ENCODE results near the gene FAM78A.
"Not testable (repeated sequence)": the region's sequence is repeated elsewhere in the genome, so short reads cannot be mapped to it uniquely, and the experiment has no call there.

The FAM78A gene

DNA sequence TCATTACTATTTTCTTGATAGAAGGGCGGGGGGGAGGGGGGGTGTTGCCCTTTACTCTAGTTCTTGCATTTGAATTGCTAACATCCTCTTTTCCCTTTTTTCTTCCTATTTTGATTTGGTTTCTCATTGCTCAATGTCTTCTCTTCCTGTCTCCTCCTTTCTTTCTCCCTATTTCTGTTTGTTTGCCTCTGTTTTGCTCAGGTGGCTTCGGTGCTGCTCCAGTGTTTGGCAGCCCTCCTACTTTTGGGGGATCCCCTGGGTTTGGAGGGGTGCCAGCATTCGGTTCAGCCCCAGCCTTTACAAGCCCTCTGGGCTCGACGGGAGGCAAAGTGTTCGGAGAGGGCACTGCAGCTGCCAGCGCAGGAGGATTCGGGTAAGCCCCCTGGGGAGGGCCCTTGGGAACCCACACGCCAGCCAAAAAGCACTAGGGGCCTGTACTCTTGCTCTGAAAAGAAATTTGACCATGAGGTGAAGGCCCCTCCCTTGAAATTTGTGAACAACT, 48.3 kb downstream of the FAM78A start:
- TF ChIP-seq TAF1 (IDR thresholded peaks at IDR 0.05; ENCODE audit: borderline replicate concordance, low read depth, low read length) (no peak), POLR2A (IDR thresholded peaks at IDR 0.05; ENCODE audit: low read depth, low read length) (no peak), POLR2AphosphoS5 (IDR thresholded peaks at IDR 0.05; ENCODE audit: low read depth, low read length) (no peak)
- FAIRE-seq: no peak
- no peak for DNase-seq (ENCODE audit: insufficient read length)

DNA sequence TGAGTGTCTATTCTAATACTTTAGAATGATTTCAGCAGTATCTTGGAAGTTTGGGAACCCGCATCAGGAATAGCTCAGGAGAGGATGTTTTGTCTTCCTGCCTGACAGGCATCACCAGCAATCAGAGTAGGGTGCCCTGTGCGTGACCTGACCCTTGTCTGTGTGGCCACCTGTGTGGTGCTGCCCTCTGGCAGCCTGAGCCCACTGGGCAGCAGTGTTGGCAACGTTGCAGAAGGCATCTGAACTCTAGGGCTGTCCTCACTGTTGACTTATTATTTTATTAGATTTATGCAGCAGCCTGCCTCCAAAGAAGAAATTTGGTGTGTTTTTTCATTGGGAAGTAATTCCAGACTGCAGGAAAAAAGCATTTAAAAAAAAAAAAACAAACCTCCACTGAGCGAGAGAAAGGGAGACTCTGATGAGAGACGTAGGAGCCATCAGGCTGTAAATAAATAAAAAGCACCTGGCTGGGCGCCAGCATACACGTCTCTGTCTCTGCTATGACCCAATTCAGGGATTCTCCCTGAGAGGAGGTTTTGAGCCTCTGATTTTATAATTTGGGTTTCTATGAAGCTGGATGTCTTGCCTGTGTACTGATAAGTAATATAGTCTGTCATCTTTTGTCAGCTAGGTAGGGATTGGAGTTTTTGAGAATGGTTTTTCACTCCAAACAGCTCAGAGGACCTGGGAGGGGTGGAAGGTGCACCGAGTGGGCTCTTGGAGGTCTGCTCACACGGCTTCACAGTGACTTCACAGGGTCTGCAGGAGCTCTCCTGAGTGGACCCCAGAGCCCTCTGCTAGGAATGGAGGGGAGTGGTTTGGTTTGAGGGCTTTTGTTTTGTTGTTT, 49.0 kb downstream of the FAM78A start:
- DNase-seq (ENCODE audit: insufficient read length): no peak
- FAIRE-seq: no peak
- TF ChIP-seq POLR2AphosphoS5 (IDR thresholded peaks at IDR 0.05; ENCODE audit: low read depth, low read length) (no peak), TAF1 (IDR thresholded peaks at IDR 0.05; ENCODE audit: borderline replicate concordance, low read depth, low read length) (no peak), POLR2A (IDR thresholded peaks at IDR 0.05; ENCODE audit: low read depth, low read length) (no peak)

DNA sequence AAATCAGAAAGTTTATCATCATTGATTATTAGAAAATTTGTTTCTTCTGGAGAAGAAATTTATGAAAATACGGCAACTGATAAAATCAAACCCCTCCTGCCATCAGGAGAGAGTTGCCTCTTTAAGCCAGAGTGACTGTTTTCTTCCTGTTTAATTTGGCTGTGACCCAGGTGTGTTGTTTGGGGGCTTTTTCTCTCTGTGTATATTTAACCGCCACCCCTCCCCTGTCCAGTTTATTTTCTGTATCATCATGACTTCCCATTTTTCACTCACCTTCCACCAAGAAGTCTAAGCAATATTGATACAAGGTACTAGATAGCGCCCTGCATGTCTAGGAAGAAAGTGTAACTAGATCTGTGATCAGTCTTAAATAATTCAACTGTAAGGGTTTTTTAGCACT, 50.1 kb downstream of the FAM78A start:
- FAIRE-seq: no peak
- TF ChIP-seq TAF1 (IDR thresholded peaks at IDR 0.05; ENCODE audit: borderline replicate concordance, low read depth, low read length) (no peak), POLR2A (IDR thresholded peaks at IDR 0.05; ENCODE audit: low read depth, low read length) (no peak), POLR2AphosphoS5 (IDR thresholded peaks at IDR 0.05; ENCODE audit: low read depth, low read length) (no peak)
- no peak for DNase-seq (ENCODE audit: insufficient read length)

GRCh38 chr9:131222460-131222859, 53.9 kb downstream of the FAM78A start:
- no peak for TF ChIP-seq TAF1 (IDR thresholded peaks at IDR 0.05; ENCODE audit: borderline replicate concordance, low read depth, low read length)
- TF ChIP-seq POLR2A (IDR thresholded peaks at IDR 0.05; ENCODE audit: low read depth, low read length): no peak
- no peak for TF ChIP-seq POLR2AphosphoS5 (IDR thresholded peaks at IDR 0.05; ENCODE audit: low read depth, low read length)
- no peak for DNase-seq (ENCODE audit: insufficient read length)
- no peak for FAIRE-seq

- no peak for TF ChIP-seq POLR2AphosphoS5 (IDR thresholded peaks at IDR 0.05; ENCODE audit: low read depth, low read length)
- no peak for TF ChIP-seq POLR2A (IDR thresholded peaks at IDR 0.05; ENCODE audit: low read depth, low read length)
- no peak for TF ChIP-seq TAF1 (IDR thresholded peaks at IDR 0.05; ENCODE audit: borderline replicate concordance, low read depth, low read length)
- FAIRE-seq: no peak
- no peak for DNase-seq (ENCODE audit: insufficient read length)
These were observed 55.8 kb downstream of the FAM78A start for GRCh38 chr9:131220485-131220884.

DNA sequence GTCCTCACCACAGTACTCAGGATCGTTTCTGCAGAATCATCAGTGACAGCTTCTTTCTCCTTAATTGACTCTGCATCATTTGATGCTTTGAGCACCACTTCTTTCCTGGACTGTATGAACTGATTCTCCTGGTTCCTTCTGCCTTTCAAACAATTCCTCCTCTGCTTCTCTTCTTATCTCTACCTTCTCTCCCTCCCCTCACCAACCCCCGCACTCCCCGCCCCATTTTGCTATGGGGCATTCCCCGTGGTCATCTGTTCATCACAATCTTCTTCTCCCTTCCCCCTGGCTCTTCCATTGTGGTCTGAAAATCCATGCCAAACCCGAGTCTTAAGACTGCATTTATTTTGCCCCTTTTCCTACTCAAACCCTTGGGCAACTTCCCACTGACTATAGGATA, 57.9 kb downstream of the FAM78A start:
- FAIRE-seq (no peak), DNase-seq (ENCODE audit: insufficient read length) (no peak)
- TF ChIP-seq POLR2A (IDR thresholded peaks at IDR 0.05; ENCODE audit: low read depth, low read length): no peak
- TF ChIP-seq TAF1 (IDR thresholded peaks at IDR 0.05; ENCODE audit: borderline replicate concordance, low read depth, low read length): no peak
- no peak for TF ChIP-seq POLR2AphosphoS5 (IDR thresholded peaks at IDR 0.05; ENCODE audit: low read depth, low read length)

GRCh38 chr9:131217331-131218031, 58.8 kb downstream of the FAM78A start:
- DNase-seq (ENCODE audit: insufficient read length): no peak
- FAIRE-seq: no peak
- TF ChIP-seq POLR2AphosphoS5 (IDR thresholded peaks at IDR 0.05; ENCODE audit: low read depth, low read length) (no peak), POLR2A (IDR thresholded peaks at IDR 0.05; ENCODE audit: low read depth, low read length) (no peak), TAF1 (IDR thresholded peaks at IDR 0.05; ENCODE audit: borderline replicate concordance, low read depth, low read length) (no peak)

- DNase-seq (ENCODE audit: insufficient read length): no peak
- TF ChIP-seq POLR2AphosphoS5 (IDR thresholded peaks at IDR 0.05; ENCODE audit: low read depth, low read length): no peak
- no peak for TF ChIP-seq POLR2A (IDR thresholded peaks at IDR 0.05; ENCODE audit: low read depth, low read length)
- TF ChIP-seq TAF1 (IDR thresholded peaks at IDR 0.05; ENCODE audit: borderline replicate concordance, low read depth, low read length): no peak
- FAIRE-seq: no peak
These were observed 59.5 kb downstream of the FAM78A start for GRCh38 chr9:131216806-131217205.

DNA sequence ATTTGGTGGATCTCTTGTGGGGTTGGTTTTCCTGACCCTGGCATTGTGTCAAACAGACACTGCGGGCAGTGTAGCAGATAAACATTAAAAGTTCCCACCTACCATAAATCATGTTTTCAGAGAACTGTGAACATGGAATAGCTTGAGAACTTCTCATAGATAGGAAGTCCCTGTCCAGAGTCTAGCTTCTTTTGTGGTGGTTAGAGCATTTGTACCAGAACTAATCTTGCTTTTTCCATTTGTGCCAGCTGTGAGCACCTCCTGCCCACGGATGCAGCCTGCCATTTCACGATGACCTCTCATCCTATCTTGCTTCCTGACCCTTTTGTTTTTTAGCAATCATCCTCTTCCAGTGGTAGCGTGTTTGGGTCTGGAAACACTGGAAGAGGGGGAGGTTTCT, 61.4 kb downstream of the FAM78A start:
- FAIRE-seq: no peak
- TF ChIP-seq POLR2AphosphoS5 (IDR thresholded peaks at IDR 0.05; ENCODE audit: low read depth, low read length) (no peak), POLR2A (IDR thresholded peaks at IDR 0.05; ENCODE audit: low read depth, low read length) (no peak), TAF1 (IDR thresholded peaks at IDR 0.05; ENCODE audit: borderline replicate concordance, low read depth, low read length) (no peak)
- no peak for DNase-seq (ENCODE audit: insufficient read length)

DNA sequence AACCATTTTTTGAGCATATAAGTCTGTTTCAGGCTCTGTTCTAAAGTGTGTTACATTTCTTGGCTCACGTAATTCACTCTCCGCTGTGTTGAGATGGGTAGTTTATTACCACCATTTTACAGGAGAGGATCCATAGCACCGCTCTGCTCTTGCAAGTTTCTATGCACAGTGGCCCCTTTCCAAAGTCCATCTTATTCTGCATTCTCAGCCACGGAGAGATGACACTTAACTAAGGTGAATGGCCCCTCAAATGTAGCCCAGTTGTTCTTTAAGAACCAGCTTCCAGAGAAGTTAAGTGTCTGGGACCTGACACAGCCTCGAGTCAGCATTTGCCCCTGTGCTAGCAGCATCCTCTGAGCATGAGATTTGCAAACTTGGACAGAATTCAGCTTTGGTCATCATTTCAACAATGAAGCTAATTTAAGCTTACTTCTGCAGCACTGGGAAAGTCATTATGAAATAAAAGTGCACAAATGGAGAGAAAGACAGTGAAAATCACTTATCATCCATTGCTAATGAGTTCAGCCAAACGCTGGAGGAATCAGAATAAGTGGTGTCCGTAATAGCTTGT, 61.9 kb downstream of the FAM78A start:
- DNase-seq (ENCODE audit: insufficient read length) (no peak), FAIRE-seq (no peak)
- TF ChIP-seq TAF1 (IDR thresholded peaks at IDR 0.05; ENCODE audit: borderline replicate concordance, low read depth, low read length) (no peak), POLR2A (IDR thresholded peaks at IDR 0.05; ENCODE audit: low read depth, low read length) (no peak), POLR2AphosphoS5 (IDR thresholded peaks at IDR 0.05; ENCODE audit: low read depth, low read length) (no peak)

DNA sequence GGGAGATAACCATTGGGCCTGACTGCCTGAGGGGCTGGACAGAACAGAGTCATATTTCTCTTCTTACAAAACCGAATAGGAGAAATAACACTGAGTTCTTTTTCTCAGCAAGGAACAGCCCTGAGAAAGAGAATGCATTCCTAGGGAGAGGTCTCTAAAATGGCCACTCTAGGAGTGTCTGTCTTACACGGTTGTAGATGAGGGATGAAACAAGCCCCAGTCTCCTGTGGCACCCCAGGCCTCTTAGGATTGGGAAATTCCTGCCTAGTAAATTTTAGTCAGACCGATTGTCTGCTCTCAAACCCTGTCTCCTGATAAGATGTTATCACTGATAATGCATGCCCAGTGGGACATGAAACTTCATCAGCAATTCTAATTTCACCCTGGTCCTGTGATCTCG, 64.4 kb downstream of the FAM78A start:
- DNase-seq (ENCODE audit: insufficient read length); FAIRE-seq: not testable (repeated sequence)

Measured in GM12892 (cell line).